ENCODE results near the gene NDUFS1.
"Not testable (repeated sequence)": the region's sequence is repeated elsewhere in the genome, so short reads cannot be mapped to it uniquely, and the experiment has no call there.

NDUFS1 gene

GRCh38 chr2:206160807-206161179 is 1.5 kb upstream of the NDUFS1 start:
- DNase-seq: no peak

- peak; percentile 13 to 77 for DNase-seq
These were observed 1.0 kb upstream of the NDUFS1 start for GRCh38 chr2:206160125-206160806.

- no peak for DNase-seq
These were observed 490 bp downstream of the NDUFS1 start for GRCh38 chr2:206158563-206159345.

GRCh38 chr2:206157014-206157413 is 2.2 kb downstream of the NDUFS1 start:
- not testable (repeated sequence) for DNase-seq

DNA sequence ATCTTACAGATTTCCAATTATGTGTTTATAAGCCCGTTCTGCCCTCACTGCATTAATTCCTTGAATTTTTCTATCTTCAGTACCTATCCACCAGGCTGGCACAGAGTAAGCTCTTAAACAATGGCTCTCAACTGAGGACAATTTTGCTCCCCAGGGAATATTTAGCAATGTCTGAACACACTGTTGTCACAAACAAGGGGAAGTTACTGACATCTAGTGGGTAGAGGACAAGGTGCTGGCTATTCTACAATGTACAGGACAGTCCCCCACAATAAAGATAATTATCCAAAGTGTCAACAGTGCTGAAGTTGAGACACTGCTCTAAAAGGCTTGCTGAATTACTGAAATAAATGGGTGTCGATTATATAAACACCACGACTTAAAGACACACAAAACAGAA is 5.0 kb downstream of the NDUFS1 start:
- no peak for DNase-seq

GRCh38 chr2:206150631-206151030 is 8.6 kb downstream of the NDUFS1 start:
- no peak for DNase-seq

- DNase-seq: no peak
These were observed 9.1 kb downstream of the NDUFS1 start for GRCh38 chr2:206150168-206150567.

- no peak for DNase-seq
These were observed 9.9 kb downstream of the NDUFS1 start for GRCh38 chr2:206149330-206149729.

DNA sequence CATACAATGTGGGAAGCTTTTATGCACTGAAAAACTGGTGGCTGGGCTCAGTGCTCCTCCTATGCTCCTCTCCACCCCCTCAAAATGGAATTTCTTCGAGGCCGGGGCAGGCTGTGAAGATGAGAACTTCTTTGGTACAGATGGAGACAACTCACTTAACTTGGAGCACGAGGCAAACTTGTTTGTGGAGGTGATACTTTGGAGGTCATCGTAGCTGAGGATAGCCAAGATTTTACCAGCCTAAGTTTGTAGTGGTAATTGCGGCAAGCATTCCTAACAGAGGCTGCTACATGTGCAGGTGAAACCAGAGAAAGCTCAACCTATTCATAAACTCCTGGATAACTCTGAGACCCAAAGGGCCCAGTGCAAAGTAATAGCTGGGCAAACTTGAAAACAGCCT is 13.6 kb downstream of the NDUFS1 start:
- DNase-seq: no peak

DNA sequence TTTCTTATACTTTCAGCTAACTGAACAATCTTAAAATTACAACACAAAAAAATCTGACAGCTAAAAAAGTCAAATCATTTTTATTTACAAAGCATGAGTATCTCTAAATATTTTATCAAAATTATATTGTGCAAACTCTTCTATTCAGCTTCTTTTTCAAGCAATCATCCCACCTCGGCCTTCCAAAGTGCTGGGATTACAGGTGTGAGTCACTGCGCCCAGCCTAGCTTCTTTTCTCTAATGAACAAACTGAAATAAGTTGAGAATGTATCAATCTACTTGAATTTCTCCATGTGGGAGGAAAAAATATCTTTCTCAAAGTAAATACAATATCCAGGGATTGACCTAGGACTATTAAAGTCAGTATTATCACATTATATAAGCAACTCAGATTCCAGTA is 14.9 kb downstream of the NDUFS1 start:
- no peak for DNase-seq

- DNase-seq: no peak
These were observed 15.8 kb downstream of the NDUFS1 start for GRCh38 chr2:206143451-206143850.

GRCh38 chr2:206127656-206128055 is 31.6 kb downstream of the NDUFS1 start:
- no peak for DNase-seq

DNA sequence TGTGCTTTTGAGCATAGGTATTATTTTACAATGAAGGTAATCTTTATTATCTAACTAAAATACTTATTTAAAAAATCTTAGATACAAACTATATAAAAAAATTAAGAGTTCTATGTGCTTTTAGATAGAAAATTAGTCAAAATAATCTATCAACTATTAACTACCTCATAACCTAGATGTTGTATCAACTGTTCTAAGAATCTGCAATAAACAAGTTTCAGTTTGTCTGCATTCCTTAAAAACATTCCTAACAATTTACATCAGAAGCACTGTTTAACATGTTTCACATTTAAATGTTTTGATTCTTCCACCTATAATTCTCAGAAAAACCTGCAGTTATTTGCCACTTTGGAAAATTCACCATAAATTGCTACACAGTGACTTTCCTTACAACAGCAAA is 33.3 kb downstream of the NDUFS1 start:
- DNase-seq: no peak

- DNase-seq: not testable (repeated sequence)
These were observed 36.7 kb downstream of the NDUFS1 start for GRCh38 chr2:206122569-206122968.

GRCh38 chr2:206116278-206116677 is 43.0 kb downstream of the NDUFS1 start:
- DNase-seq: no peak

- no peak for DNase-seq
These were observed 44.1 kb downstream of the NDUFS1 start for GRCh38 chr2:206115026-206115578.

- DNase-seq: no peak
These were observed 46.2 kb downstream of the NDUFS1 start for GRCh38 chr2:206112846-206113547.

DNA sequence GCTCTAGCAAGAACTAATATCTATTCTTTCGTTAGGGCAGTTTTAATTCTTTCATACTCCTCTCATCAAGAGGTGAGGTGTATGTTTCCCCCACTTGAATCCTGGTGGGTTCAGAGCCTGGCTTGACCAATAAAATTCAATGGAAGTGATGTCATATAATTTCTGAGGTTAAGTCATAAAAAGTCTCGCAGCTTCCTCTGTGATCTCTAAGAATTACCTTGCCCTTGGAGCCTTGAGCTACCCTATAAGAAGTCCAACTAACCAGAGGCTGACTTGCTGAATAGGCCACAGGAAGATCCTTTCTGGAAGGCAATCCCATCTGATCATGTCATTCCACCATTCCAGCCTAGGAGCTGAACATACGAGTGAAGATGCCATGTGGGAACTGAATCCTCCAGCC is 47.1 kb downstream of the NDUFS1 start:
- DNase-seq: no peak

DNA sequence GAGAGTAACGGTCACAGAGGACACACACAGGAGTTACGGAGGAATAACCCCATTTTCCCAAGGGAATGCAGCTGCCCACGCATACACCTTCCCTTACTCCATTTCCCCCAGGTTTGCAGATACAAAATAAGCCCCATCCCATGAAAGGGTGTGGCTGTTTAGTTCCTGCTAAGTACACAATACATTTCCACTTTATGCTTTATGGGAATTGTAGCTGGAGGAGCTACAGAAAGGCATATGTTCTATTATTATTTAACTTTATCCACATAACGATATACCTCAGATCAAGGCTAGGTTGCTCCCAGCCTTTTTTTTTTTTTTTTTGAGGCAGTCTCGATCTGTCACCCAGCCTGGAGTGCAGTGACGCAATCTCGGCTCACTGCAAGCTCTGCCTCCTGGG is 50.5 kb downstream of the NDUFS1 start:
- DNase-seq: no peak

- no peak for DNase-seq
These were observed 53.7 kb downstream of the NDUFS1 start for GRCh38 chr2:206105541-206105940.

DNA sequence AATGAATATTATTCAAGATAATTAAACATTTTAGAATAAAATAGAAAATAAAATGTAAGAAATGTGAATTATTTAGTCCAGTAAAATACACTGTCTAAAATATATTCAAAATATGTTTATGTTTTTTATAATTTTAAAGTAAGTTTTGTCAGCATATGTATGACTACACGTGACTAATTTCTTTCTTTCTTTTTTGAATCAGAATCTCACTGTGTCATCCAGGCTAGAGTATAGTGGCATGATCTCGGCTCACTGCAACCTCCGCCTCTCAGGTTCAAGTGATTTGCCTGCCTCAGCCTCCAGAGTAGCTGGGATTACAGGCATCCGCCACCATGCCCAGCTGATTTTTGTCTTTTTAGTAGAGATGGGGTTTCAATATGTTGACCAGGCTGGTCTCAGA is 54.2 kb downstream of the NDUFS1 start:
- no peak for DNase-seq

GRCh38 chr2:206098872-206099271 is 60.4 kb downstream of the NDUFS1 start:
- not testable (repeated sequence) for DNase-seq

DNA sequence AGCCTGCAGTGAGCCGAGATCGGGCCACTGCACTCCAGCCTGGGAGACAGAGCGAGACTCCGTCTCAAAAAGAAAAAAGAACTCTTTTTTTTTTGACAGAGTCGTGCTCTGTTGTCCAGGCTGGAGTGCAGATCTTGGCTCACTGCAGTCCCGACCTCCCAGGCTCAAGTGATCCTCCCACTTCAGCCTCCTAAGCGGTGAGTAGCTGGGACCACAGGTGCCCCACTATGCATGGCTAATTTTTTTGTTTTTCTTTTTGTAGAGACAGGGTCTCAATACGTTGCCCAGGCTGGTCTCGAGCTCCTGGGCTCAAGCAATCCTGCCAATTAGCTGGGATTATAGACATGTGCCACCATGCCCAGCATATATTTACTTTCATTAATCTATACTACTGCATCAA is 60.8 kb downstream of the NDUFS1 start:
- DNase-seq: no peak

GRCh38 chr2:206096876-206097275 is 62.4 kb downstream of the NDUFS1 start:
- DNase-seq: no peak
